ENCODE data around the gene FAM120A. TPM values are rescaled to one million over a fixed set of nuclear protein-coding genes. Genes with fewer than 3 reads are reported as not detected.

FAM120A gene
- total RNA-seq, 1 experiment from 2014 or later, result 88.5 TPM

Other genes with a start within 250 kb of the FAM120A start
- gene FAM120AOS, start 1.9 kb downstream of the FAM120A start, total RNA-seq (2014; rRNA removed), result 32.3 and 40.4 TPM in 2 replicates
- 15.2 and 16.7 TPM in 2 replicates for gene PHF2, start 124.9 kb downstream of the FAM120A start, total RNA-seq (2014; rRNA removed)